Stimulated activated CD8-positive, alpha-beta memory T cell treated with anti-CD3 and anti-CD28 coated beads, Interleukin-4, amount 100 ng/mL, for 1 hour (primary cell): Measurements from ENCODE around the gene DPEP2NB.
A peak's percentile ranks its signal among the peaks of the same experiment; 100 is the strongest.
"Not testable (repeated sequence)": the region's sequence is repeated elsewhere in the genome, so short reads cannot be mapped to it uniquely, and the experiment has no call there.

Experiments
- DNase-seq, 2 donors: peaks; one replicate each; pipeline ENCODE4 v3.0.0-alpha.2; 2020; ENCODE audit warnings: low read depth in 2 of 2, low spot score in 1 of 2

DPEP2NB gene

DNA sequence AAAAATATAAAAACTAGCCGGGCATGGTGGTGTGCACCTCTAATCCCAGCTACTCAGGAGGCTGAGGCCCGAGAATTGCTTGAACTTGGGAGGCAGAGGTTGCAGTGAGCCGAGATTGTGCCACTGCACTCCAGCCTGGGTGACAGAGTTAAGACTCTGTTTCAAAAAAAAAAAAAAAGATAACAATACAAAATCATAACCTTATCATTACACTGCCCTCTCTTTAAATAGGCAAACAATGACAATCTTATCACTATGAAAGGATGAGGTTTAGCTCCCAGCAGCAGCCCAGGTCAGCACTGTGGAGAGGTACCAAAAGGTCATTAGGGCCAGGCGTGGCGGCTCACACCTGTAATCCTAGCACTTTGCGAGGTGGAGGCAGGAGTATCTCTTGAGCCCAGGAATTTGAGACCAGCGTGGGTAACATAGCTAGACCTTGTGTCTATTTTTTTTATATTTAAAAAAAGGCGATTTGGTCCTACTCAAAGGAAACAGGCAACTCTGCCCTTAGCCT lies 3.5 kb upstream of the DPEP2NB start:
- no peak for DNase-seq

DNA sequence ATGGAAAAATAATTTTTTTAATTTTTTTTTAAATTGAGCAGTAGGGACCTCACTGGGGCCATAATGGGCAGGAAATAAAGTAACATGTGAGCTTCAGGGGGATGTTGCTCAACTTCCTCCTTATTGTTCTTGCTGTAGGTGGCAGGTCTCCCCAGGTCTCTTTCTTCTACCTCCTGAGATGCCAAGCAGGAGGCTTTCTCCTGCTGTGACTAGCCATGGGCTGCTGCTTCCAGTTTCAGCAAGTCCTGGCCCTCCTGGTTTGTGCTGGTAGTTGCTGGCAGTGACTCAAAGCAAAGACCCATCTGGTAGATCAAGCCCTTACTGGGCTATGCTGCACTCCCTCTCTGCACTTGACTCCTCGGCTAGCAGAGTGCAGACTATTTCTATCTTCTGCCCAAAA lies 2.3 kb downstream of the DPEP2NB start:
- DNase-seq, result no peak

DNA sequence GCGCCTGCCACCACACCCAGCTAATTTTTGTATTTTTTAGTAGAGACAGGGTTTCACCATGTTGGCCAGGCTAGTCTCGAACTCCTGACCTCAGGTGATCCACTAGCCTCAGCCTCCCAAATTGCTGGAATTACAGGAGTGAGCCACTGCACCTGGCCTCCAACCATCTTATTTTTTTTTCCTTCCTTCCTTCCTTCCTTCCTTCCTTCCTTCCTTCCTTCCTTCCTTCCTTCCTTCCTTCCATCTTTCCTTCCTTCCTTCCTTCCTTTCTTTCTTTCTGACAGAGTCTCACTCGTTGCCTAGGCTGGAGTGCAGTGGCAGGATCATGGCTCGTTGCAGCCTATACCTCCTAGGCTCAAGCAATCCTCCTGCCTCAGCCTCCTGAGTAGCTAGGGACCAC lies 5.8 kb downstream of the DPEP2NB start:
- DNase-seq, result not testable (repeated sequence)

DNA sequence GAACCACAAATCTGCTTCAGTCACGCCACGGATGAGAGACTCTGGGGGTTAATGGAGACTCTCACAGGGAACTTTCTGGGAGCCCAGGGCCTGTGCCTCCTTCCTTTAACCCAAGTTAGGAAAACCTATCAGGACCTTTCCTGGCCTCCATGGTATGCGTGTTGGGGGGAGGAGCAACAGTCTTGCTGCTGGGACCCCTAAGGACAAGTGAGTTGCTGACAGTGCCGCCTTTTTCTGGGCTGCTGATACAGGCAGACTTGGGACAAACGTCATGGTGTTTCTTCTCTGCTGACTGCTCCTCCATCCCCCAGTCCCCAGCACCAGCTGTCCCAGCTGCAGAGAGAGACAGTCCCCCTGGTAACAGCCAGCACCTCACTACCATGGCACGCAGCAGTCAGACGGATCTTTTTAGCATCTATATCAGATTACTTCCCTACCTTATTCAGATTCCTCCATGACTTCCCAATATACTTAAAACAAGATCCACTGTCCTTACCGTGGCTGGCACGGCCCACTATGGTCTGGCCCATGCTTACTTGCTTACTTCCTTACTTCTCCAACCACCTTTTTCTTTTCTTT lies 6.5 kb downstream of the DPEP2NB start:
- no peak for DNase-seq

DNA sequence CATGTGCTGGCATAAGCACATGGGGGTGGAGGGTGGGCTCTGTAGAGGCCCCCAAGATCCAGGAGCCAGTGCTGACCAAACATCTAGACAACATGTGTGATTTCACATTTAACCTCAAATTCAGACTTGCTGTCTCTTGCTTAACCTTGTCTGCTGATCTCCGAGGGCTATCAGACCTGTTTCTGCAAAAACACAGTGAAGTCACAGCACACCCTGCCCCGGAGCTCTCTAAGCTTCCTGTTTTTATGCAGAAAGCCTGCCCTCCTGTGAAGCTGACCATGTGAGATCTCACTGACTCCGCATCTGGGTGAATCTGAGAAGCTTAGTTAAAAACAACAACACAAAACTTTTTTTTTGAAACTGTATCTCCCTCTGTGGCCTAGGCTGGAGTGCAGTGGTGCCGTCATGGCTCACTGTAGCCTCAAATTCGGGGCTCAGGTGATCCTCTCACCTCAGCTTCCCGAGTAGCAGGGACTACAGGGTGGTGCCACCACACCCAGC lies 9.9 kb downstream of the DPEP2NB start:
- no peak for DNase-seq

DNA sequence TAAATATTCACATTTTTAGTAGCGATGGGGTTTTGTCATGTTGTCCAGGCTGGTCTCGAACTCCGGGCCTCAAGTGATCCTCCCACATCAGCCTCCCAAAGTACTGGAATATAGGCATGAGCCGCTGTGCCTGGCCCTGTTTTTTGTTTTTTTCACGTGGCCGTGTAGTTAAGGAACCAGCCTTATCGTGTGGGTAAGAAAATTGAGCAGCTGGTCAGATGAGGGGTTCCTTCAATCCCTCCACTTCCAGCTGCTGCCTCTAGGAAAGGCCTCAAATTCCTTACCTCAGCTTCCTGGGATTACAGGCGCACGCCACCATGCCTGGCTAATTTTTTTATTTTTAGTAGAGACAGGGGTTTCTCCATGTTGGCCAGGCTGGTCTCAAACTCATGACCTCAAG lies 10.5 kb downstream of the DPEP2NB start:
- DNase-seq, result no peak

DNA sequence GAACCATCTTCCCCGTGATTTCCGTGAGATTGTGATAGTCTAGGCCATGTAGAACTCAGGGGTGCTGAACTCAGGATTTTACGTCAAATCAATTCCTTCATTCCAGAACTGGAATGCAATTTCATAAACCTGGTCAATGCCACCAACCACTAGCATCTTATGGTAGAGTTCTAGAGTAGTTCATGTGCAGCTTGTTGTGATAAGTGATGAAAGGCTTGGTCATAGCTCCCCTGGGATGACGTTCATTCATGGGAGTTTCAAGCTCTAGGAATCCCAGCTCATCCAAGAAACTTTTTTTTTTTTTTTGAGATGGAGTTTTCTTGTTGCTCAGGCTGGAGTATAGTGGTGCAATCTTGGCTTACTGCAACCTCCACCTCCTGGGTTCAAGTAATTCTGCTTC lies 12.7 kb downstream of the DPEP2NB start:
- no peak for DNase-seq

DNA sequence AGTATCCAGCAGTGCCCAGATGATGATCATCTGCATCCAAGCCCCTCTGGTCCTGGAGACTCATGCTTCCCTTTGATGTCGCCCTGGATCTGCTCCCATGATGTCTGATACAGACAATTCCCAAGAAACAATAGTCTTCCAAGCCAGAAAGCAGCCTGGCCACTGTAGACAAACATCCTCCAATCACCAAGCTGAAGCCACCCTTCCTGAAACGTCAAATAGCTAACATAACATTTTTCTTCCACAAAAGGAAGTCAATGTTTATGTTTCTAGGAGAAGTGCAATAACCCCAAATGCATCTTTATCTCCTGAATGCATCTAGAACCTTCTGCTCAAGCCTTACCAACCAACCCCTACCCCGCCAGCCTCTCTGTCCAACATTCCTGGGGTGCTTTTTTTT lies 15.3 kb downstream of the DPEP2NB start:
- DNase-seq, result no peak

DNA sequence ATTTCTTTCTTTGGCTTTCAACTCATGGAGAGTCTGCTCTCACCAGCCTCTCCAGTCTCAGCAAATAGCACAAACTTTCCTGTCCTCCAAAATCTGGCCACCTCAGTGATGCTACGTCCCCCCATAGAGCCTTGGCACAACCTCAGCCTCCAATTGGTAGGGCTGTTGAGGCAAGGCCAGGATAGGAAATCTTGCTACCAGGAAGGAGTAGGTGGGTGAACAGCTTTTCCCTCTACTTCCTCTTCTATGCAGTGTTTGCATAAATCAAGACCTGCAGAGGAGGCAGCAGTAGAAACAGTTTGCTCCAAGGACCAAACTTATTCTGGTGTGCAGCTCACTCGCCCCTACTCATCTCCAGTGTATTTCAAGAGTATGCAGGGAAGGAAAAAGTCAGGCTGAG lies 15.7 kb downstream of the DPEP2NB start:
- DNase-seq, result no peak

DNA sequence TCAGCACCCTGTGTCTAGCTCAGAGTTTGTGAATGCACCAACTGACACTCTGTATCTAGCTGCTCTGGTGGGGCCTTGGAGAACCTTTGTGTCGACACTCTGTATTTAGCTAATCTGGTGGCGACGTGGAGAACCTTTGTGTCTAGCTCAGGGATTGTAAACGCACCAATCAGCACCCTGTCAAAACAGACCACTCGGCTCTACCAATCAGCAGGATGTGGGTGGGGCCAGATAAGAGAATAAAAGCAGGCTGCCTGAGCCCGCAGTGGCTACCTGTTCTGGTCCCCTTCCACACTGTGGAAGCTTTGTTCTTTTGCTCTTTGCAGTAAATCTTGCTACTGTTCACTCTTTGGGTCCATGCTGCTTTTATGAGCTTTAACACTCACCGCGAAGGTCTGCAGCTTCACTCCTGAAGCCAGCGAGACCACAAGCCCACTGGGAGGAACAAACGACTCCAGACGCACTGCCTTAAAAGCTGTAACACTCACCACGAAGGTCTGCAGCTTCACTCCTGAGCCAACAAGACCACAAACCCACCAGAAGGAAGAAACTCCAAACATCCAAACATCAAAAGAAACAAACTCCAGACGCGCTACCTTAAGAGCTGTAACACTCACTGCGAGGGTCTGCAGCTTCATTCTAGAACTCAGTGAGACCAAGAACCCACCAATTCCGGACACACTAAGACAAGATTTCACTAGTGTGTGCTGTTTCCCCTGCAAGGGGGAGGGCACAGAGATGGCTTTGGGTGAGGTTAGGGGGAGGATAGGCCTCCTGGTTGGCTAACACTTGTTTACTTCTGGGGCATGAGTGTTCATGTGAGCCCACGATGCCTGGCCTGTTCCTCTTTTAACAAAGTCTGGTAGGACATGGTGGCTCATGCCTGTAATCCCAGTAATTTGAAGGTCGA lies 16.7 kb downstream of the DPEP2NB start, which contains the start of gene DPEP2:
TSS of gene DPEP2 (minus strand) at position 706 of the 910 bp plus-strand sequence. CDS start 6,272 bp downstream, outside the sequence.
- not testable (repeated sequence) for DNase-seq

DNA sequence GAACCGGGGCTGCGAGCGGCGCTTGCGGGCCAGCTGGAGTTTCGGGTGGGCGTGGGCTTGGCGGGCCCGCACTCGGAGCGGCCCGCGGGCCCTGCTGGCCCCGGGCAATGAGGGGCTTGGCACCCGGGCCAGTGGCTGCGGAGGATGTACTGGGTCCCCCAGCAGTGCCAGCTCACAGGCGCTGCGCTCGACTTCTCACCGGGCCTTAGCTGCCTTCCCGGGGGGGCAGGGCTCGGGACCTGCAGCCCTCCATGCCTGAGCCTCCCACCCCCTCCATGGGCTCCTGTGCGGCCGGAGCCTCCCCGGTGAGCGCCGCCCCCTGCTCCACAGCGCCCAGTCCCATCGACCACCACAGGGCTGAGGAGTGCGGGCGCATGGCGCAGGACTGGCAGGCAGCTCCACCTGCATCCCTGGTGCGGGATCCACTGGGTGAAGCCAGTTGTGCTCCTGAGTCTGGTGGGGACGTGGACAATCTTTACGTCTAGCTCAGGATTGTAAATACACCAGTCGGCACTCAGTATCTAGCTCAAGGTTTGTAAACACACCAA lies 17.4 kb downstream of the DPEP2NB start:
- DNase-seq, result not testable (repeated sequence)

DNA sequence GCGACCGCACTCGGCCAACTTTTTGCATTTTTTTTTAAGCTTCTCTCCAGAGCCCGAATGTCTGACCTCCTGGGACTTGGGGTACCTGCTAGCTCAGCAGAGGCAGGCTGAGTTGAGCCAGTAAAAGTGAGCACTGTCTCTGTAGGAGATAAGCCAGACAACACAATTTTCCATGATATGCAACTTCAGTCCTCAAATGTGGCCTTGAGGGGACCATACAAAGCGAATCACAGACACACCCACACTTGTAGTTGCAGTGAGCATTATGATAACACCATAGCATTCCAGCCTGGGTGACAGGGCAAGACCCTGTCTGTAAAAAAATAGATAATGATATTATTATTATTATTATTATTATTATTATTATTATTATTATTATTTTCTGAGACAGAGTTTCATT lies 19.0 kb downstream of the DPEP2NB start:
- DNase-seq, result no peak

DNA sequence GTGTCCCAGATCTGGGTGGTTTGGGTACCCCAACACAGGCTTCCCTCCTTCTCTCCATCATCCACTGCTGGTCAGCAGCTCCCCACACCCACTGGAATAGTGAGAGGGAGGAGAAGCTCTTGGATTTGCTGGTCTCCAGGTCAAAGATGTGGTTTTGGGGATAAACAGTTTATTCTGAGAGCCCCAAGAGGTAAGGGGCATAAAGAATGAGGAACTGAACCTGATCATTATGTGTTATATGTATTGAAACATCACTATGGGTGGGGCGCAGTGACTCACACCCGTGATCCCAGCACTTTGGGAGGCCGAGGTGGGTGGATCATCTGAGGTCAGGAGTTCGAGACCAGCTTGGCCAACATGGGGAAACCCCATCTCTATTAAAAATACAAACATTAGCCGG lies 20.3 kb downstream of the DPEP2NB start:
- DNase-seq, result no peak

DNA sequence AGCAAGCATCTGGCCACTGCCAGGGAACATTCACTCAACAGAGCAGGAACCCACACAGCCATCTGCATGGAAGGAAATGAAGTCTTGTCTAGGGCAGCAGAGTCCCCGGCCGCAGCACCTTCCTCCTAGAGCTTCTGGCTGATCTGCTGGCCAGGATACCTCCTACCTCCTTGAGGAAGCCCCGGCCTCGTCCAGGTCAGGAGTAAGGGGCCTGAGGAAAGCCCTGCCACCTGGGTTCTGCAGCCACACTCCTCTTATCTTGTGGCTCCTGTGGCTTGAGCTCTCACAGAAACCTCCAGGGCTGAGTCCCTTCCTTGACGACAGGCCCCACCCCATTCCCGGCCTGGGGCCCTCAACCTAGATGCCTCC lies 21.7 kb downstream of the DPEP2NB start:
- DNase-seq, result not testable (repeated sequence)

DNA sequence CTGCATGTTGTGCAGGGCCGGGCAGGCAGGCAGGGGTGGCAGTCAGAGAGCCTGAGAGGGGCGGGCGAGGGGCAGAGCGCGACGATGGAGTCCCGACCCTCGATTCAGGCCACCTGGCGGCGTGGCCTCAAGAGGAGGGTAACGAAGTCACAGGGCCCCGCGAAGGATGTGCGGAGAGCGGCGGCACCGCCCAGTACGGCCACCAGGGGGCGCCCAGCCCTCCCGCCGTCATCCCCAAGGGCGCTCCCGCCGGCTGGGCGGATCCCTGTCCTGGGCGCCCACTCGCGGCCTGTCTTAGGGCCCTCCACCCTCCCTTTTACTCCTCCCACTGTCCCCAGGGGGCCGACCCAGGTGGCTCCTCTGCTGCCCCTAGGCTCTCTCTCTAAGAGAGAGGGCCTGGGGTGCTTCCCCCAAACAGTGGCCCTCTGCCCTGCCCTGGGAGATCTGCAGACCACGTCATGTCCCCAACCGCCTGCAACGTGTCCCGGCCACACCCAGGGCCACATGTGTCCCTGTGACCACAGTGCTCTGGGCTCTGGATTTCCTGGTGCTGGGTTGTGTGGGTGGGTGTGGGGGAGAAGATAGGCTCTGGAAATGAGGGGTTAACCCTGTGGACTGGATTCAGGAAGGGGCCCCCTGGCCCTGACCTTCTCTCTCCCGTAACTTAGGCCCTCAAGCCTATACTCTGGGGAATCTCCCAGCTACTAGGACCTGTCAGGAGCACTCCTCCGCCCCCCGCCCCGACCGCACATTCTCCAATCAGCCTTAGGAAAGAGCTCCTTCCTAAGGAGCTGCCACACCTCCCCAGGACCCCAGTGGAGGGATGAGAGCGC lies 22.3 kb downstream of the DPEP2NB start:
- peak; percentile 46 to 59 for DNase-seq

DNA sequence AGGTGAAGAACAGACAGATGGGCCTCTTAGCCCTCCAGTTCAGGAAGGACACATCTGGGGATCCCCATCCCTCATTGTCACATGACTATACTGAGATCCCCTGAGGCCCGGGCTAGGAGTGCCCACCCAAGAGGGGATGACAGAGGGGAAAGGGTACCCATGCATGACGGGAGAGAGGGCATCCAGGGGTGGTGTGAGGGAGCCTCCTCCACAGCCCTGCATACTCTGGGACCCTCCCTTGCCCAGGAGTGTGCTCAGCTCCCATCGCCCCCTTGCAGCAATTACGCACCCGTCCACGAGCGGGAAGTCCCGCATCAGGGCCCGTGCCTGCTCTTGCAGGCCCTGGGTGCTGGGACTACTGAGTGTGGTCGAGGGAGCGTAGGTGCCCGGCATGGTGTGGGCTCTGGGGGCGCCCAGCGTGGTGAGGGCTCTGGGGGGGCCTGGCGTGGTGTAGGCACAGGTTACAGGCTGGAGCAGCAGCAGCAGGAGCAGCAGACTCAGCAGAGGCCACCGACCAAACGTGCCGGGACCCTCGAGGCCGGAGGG lies 23.0 kb downstream of the DPEP2NB start:
- no peak for DNase-seq

DNA sequence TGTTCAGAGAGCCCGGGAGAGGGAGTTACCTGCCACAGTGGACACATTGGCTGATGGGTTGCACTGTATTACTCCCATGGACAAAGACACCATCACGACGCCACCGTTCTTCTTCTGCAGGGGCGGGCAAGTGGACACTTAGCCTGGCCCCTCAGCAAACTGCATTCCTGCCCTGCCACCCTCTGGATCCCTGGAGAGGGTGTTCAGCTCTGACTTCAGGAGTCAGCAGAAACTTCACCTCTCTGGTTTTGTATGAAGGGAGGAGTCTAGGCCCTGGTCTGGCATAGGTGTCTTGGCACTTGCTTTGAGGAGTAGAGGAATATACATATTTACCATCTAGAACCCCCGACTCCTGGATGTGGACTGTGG lies 25.7 kb downstream of the DPEP2NB start:
- no peak for DNase-seq

DNA sequence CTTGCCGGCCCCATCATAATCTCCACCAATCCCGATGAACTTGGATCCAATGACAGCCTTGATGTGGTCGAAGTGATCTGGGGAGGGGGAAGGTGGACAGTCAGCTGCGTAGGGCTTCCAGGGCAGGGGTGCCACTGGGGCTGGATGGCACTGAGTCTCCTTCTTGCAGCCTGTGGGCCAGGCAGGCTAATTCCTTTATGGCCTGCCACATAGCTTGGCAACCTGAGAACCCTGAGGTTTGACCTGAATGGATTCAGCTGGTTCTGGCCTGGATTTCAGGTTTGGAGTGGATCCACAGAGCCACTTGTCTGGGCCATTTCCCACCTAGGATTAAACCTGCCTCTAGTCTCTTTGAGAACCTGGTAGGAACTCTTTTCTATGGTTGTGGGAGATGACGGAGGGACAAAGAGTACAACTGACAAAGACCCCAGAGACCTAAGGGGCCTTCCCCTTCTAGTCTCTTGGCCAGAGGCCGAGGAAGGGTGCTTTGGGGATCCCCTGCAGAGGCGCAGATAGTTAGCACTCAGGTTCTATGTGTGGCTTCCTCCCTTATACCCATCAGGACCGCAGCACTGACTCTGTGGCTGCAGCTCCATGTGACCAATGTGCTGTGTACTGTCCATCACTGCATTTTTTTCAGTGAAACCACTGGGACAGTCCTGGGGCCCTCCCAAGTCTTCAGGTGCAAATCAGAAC lies 26.2 kb downstream of the DPEP2NB start:
- no peak for DNase-seq

DNA sequence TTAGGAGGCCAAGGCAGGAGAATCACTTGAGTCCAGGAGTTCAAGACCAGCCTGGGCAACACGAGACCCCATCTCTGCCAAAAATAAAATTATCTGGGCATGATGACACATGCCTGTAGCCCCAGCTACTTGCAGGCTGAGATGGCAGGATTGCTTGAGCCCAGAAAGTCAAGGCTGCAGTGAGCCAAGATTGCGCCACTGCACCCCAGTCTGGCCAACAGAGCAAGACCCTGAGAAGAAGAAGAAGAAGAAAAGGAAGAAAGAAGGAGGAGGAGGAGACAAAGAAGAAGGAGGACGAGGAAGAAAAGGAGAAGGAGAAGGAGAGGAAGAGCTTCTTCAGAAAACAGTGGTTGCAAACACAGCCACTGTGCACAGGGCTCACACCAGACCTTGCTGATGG lies 27.0 kb downstream of the DPEP2NB start:
- DNase-seq, result no peak

DNA sequence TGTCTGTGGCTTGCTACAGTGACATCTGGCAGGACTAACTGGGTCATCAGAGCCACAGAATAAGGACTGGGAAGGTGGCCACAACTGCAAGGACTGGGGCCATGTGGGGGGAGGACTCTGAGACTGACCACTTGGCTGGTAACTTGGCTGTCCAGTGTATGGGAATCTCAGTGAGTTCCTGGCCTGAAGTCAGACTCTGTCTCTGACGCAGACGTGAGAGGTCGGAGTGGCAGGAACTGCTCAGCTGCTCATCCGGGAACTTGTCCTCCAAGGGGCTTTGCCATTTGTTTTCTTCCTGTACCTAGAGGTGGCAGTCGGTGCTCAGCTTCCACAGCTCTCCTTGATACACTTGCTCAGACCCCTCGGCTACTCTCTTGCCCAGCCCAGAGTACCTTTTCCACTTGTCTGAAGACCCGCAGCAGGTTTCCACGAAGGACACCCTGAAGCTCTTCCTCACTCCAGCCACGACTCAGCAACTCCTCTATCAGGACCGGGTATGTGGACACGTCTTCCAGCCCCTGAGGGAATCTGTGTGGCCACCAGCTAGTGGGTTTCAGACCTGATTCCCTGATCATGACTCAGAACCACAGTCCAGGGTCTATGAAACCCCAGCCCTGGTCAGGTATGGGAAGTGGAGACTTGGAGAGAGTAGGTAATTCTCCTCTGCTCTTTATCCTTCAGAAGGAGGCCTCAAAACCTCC lies 28.1 kb downstream of the DPEP2NB start:
- no peak for DNase-seq
